Neutrophil (primary cell): ENCODE measurements around the gene DPYD.

ENCODE experiments used
- H3K27ac ChIP-seq: fragments of 200-600 bp; sonication (generic); 2 replicates; pipeline ENCODE4 v1.5.1; 2016; ENCODE audit warnings: mild to moderate bottlenecking, moderate library complexity
- H3K27me3 ChIP-seq: fragments of 200-600 bp; sonication (generic); 2 replicates; pipeline ENCODE4 v1.6.0; 2016; ENCODE audit warnings: mild to moderate bottlenecking
- H3K36me3 ChIP-seq: fragments of 200-600 bp; sonication (generic); 2 replicates; pipeline ENCODE4 v1.5.1; 2017
- H3K4me1 ChIP-seq, 2 experiments: fragments of 200-600 bp in 1 of 2; sonication (generic) in 1 of 2; 1 replicate in 1 of 2; 2 replicates in 1 of 2; pipeline versions ENCODE4 v1.5.1 to v1.6.1; 2013 to 2016; ENCODE audit warnings: low read depth in 1 of 2, low read length in 1 of 2, mild to moderate bottlenecking in 1 of 2, moderate library complexity in 1 of 2; ENCODE audit not compliant: control insufficient read depth in 1 of 2, insufficient read depth in 1 of 2
- H3K4me3 ChIP-seq, 2 experiments: fragments of 200-600 bp in 1 of 2; sonication (generic) in 1 of 2; 1 replicate in 1 of 2; 2 replicates in 1 of 2; pipeline ENCODE4 v1.5.1; 2013 to 2016; ENCODE audit warnings: low read depth in 1 of 2, low read length in 1 of 2, mild to moderate bottlenecking in 1 of 2, moderate library complexity in 1 of 2
- H3K9me3 ChIP-seq: fragments of 200-600 bp; sonication (generic); 2 replicates; pipeline ENCODE4 v1.5.1; 2016
- TF ChIP-seq, protein P1 (sequence below): fragments of 200-600 bp; sonication (generic); IDR thresholded peaks from 2 replicates; pipeline ENCODE4 v1.5.1; 2016; ENCODE audit warnings: antibody characterized with exemption

Gene DPYD

DNA sequence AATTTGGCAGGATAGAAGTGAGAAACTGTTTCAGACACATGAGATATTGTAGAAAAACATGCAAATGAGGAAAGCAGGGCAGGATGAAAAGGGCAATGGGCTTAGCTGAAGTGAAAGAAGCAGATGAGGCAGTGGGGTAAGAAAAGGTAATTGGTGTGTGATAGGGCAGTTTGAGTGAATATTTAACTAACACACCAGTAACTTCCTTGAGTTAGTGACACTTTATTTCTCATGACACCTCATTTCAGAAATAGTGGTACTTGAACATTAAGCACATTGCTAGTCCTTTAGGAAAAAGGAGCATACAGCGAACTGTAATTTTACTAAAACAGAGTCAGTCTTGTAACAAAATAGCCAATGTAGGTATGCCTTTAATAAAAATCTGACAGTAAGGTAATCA lies 415.0 kb downstream of the DPYD start:
- H3K27me3 ChIP-seq: no peaks in the 10 kb centered on the region
- no peaks in the 10 kb centered on the region for H3K9me3 ChIP-seq
- H3K36me3 ChIP-seq: no peaks in the 10 kb centered on the region
- H3K4me1 ChIP-seq: no peaks in the 10 kb centered on the region
- H3K27ac ChIP-seq: no peak overlapping the region
- TF ChIP-seq, protein P1, sequence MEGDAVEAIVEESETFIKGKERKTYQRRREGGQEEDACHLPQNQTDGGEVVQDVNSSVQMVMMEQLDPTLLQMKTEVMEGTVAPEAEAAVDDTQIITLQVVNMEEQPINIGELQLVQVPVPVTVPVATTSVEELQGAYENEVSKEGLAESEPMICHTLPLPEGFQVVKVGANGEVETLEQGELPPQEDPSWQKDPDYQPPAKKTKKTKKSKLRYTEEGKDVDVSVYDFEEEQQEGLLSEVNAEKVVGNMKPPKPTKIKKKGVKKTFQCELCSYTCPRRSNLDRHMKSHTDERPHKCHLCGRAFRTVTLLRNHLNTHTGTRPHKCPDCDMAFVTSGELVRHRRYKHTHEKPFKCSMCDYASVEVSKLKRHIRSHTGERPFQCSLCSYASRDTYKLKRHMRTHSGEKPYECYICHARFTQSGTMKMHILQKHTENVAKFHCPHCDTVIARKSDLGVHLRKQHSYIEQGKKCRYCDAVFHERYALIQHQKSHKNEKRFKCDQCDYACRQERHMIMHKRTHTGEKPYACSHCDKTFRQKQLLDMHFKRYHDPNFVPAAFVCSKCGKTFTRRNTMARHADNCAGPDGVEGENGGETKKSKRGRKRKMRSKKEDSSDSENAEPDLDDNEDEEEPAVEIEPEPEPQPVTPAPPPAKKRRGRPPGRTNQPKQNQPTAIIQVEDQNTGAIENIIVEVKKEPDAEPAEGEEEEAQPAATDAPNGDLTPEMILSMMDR: no peak
- no peak overlapping the region for H3K4me3 ChIP-seq

DNA sequence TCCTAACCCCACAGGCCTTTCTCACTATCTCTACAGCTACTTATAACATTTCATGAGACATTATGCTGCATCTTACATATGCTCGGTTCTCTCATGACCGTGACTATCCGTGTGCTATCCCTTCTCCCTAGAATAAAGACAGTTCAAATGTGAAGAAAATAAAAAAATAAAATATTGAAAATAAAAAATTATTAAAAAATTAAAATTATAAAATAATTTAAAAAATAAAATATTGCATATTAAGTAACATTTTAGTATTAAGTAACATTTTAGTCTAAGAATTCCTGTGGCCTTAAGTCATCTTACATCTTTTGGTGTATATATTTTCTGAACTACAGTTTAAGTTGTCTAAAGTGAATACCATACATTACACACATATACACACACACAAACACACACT lies 415.5 kb downstream of the DPYD start:
- TF ChIP-seq, protein P1: no peak
- H3K9me3 ChIP-seq: no peaks in the 10 kb centered on the region

DNA sequence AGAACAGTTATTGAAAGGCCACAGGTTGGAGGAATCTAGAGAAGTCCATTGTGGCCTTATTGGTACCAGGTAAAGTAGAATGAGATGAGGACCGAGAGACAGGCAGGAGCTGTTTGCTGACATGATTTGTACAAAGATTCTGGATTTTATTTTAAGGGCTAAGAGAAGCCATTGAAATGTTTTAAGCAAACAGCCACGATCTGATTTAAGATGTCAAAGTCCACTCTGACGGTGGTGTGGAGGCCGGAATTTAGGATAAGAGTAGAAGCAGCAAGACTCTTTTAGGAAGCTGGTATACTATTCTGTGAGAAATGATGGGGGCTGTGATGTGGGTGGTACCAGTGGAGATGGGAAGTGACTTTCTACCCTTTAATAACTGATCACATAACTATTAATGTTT lies 418.5 kb downstream of the DPYD start:
- Histone ChIP-seq H3K36me3 (no peaks in the 10 kb centered on the region), H3K9me3 (no peaks in the 10 kb centered on the region), H3K27me3 (no peaks in the 10 kb centered on the region), H3K27ac (no peak overlapping the region), H3K4me1 (no peaks in the 10 kb centered on the region), H3K4me3 (no peak overlapping the region)
- TF ChIP-seq, protein P1: no peak

More for the DNA sequence above, 415.5 kb downstream of the DPYD start:
- Histone ChIP-seq H3K4me1 (no peaks in the 10 kb centered on the region), H3K27me3 (no peaks in the 10 kb centered on the region), H3K27ac (no peak overlapping the region), H3K4me3 (no peak overlapping the region), H3K36me3 (no peaks in the 10 kb centered on the region)

DNA sequence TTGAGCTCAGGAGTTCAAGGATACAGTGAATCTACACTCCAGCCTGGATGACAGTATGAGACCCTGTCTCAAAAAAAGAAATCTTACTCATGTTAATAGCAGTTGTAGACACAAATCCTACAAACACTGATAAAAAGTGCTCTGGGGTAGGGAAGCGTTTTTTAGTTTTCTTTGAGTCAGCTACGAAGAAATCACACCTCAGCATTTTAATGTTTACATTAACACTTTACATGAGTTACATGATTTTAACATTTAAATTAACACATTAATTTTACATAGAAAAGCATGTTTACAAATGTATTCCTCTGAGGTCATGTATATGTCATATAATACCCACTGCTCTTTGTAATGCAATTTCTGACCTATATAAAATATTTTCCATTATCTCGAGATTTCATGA lies 419.2 kb downstream of the DPYD start:
- TF ChIP-seq, protein P1: no peak
- Histone ChIP-seq H3K36me3 (no peaks in the 10 kb centered on the region), H3K9me3 (no peaks in the 10 kb centered on the region), H3K4me1 (no peaks in the 10 kb centered on the region), H3K4me3 (no peak overlapping the region), H3K27me3 (no peaks in the 10 kb centered on the region), H3K27ac (no peak overlapping the region)

DNA sequence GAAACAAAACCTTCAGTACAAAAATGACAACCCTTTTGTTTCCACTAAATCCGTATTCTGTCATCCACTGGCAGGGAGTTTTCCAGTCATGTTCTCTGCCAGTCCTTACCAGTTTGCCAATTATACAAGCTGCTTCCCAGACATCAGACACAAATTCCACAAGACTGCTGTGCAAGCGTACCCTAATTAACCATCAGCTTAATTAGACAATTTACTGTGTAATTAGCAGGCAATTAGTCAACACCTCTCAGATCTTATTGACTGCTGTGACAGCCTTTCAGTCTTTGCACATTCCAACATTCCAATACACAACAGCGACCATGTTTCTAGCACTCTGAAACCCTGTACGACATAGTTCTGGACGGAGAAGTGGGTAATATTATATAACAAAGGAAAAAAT lies 420.1 kb downstream of the DPYD start:
- no peaks in the 10 kb centered on the region for H3K27me3 ChIP-seq
- TF ChIP-seq, protein P1: no peak
- no peaks in the 10 kb centered on the region for H3K36me3 ChIP-seq
- no peaks in the 10 kb centered on the region for H3K4me1 ChIP-seq
- H3K4me3 ChIP-seq: no peak overlapping the region
- no peak overlapping the region for H3K27ac ChIP-seq
- no peaks in the 10 kb centered on the region for H3K9me3 ChIP-seq

DNA sequence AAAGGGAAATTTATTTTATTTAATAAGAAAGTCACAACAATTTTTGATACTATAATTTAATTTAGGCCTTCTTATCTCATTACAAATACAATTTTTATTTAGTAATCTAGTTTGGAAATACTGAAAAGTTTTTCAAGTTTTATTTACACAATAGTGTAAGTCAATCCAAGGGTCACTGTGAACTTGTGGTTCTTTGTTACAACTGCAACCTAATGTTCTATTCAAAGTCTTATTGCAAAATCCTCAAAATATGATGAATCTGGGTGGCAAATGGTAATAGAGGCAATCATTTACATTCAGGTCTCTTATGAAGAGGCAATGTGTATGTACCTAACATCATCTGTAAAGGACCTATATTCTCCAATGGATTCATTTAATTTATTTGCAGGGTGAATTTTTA lies 421.2 kb downstream of the DPYD start:
- no peak overlapping the region for H3K4me3 ChIP-seq
- H3K36me3 ChIP-seq: no peaks in the 10 kb centered on the region
- TF ChIP-seq, protein P1: no peak
- H3K4me1 ChIP-seq: no peaks in the 10 kb centered on the region
- no peaks in the 10 kb centered on the region for H3K9me3 ChIP-seq
- H3K27ac ChIP-seq: no peak overlapping the region
- no peaks in the 10 kb centered on the region for H3K27me3 ChIP-seq
